Omental fat pad (tissue), 4 donors: Measurements from ENCODE around the gene ATP4B. TPM values are rescaled to one million over a fixed set of nuclear protein-coding genes. Genes with fewer than 3 reads are reported as not detected.

Experiments
- ATAC-seq: fragments of 150-250 bp; one replicate; pipeline ENCODE4 v1.9.1; 2016; ENCODE audit warnings: mild to moderate bottlenecking, moderate library complexity; ENCODE audit not compliant: low FRiP score
- DNase-seq: peaks from one replicate; pipeline ENCODE4 v3.0.0-alpha.2; 2019; ENCODE audit warnings: low spot score
- CTCF ChIP-seq, 3 donors: fragments of 450-650 bp; IDR thresholded peaks; one replicate each; pipeline ENCODE4 v1.5.1; 2016 to 2017; ENCODE audit warnings: antibody characterized with exemption in 3 of 3, mild to moderate bottlenecking in 3 of 3, moderate library complexity in 2 of 3
- total RNA-seq, 4 donors: library from RNA; depleted of rRNA; stranded (reverse); fragments of >200 nt; gene quantifications; one replicate each; pipeline ENCODE4 v1.1.0, GENCODE V29; 2016

The ATP4B gene
- total RNA-seq, 4 donors from 2014 or later: not detected

- ATAC-seq (no peak), DNase-seq (no peak)
- no peak for TF ChIP-seq CTCF (IDR thresholded peaks at IDR 0.05)
Measured at GRCh38 chr13:113655346-113656002, 2.5 kb downstream of the ATP4B start.

GRCh38 chr13:113654591-113655345 lies 3.2 kb downstream of the ATP4B start:
- ATAC-seq: no peak
- DNase-seq: no peak
- no peak for TF ChIP-seq CTCF (IDR thresholded peaks at IDR 0.05)

- DNase-seq (no peak), ATAC-seq (no peak)
- no peak for TF ChIP-seq CTCF (IDR thresholded peaks at IDR 0.05)
Measured at GRCh38 chr13:113654175-113654560, 3.8 kb downstream of the ATP4B start.

GRCh38 chr13:113653264-113654174 lies 4.5 kb downstream of the ATP4B start:
- no peak for TF ChIP-seq CTCF (IDR thresholded peaks at IDR 0.05)
- DNase-seq: no peak
- ATAC-seq: no peak

- TF ChIP-seq CTCF (IDR thresholded peaks at IDR 0.05): no peak
- ATAC-seq (no peak), DNase-seq (no peak)
Measured at GRCh38 chr13:113652404-113653263, 5.4 kb downstream of the ATP4B start.
